ENCODE measurements around the gene MLLT6. TPM values are rescaled to one million over a fixed set of nuclear protein-coding genes. Genes with fewer than 3 reads are reported as not detected.

MLLT6 gene
- total and polyA plus RNA-seq, 10 of the 15 experiments (the other 5 are each of a cell fraction or from before 2014, with no cell fraction given), result 4.8 to 105 (median 36.3) TPM

DNA sequence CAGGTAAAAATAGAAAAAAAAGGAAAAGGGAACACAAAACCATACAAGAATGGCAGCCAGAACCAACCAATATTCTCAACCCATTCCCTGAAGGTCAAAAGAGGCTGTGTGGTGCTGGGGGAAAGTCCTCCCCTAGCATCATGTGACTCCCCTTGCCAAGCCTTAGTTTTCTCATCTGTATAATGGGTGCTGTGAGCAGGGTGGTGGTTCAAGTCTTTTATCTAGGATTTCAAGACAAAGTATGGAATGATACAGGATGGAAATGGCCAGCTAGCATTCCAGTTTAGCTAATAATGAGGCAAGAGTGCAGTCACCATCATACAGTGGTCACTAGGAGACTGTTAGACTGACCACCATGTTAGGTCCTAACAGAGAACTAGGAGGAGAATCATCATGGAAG is 68.2 kb downstream of the MLLT6 start:
- Histone ChIP-seq H3K9ac (ENCODE audit: control insufficient read depth, insufficient read depth, low read length) (no peak overlapping the region), H3K79me2 (ENCODE audit: control insufficient read depth, insufficient read depth, low read length) (no peaks in the 10 kb centered on the region), H3K9me3 (replicated peaks; ENCODE audit: control insufficient read depth, insufficient read depth, low read length) (no peaks in the 10 kb centered on the region), H2AFZ (ENCODE audit: control insufficient read depth, low read depth, low read length) (no peak overlapping the region), H3K36me3 (ENCODE audit: control insufficient read depth in 2 of 2, insufficient read depth in 2 of 2, low read length in 1 of 2) (peaks cover 16 to 17% of the 10 kb centered on the region in 2 experiments), H3K27me3 (replicated peaks in 1 of 2; ENCODE audit: control insufficient read depth in 2 of 2, insufficient read depth in 2 of 2, low read length in 1 of 2) (no peaks in the 10 kb centered on the region), H3K4me2 (ENCODE audit: control insufficient read depth, insufficient read depth) (no peak overlapping the region), H3K27ac (ENCODE audit: control insufficient read depth, insufficient read depth) (no peak overlapping the region), H3K4me3 (no peak overlapping the region), H4K20me1 (ENCODE audit: control insufficient read depth, insufficient read depth) (no peaks in the 10 kb centered on the region), H3K4me1 (ENCODE audit: control insufficient read depth, insufficient read depth, low read length) (no peaks in the 10 kb centered on the region)
- ChIA-PET CTCF (no interaction called here), POLR2A (no interaction called here), SMC1A (ENCODE audit: uncharacterized antibody, unreplicated experiment) (no interaction called here), RAD21 (ENCODE audit: unreplicated experiment) (no interaction called here)
- no peak for ATAC-seq
- in situ Hi-C loops (cut with MboI), result no loop called here
- intact Hi-C loops (cut with micrococcal nuclease; ENCODE audit: unreplicated experiment), result no loop called here
- DNase-seq (ENCODE audit: low read depth, low spot score), result no peak
- FAIRE-seq, result no peak
- TF ChIP-seq SREBF1 (IDR thresholded peaks at IDR 0.05; ENCODE audit: low read length) (no peak), NFXL1 (IDR thresholded peaks at IDR 0.05; ENCODE audit: borderline replicate concordance) (no peak), ASH2L (IDR thresholded peaks at IDR 0.05; ENCODE audit: borderline replicate concordance, low read depth) (no peak), IKZF1 (conservative IDR thresholded peaks at IDR 0.05) (no peak), ZNF207 (IDR thresholded peaks at IDR 0.05; ENCODE audit: borderline replicate concordance) (no peak), SMAD5 (IDR thresholded peaks at IDR 0.05; ENCODE audit: low read depth) (no peak), SUPT20H (IDR thresholded peaks at IDR 0.05; ENCODE audit: borderline replicate concordance, control insufficient read depth, low read depth, low read length) (no peak), FOXK2 (IDR thresholded peaks at IDR 0.05) (no peak), SMAD1 (IDR thresholded peaks at IDR 0.05; ENCODE audit: low read depth, partially characterized antibody) (no peak)
- TF ChIP-seq, protein P1, sequence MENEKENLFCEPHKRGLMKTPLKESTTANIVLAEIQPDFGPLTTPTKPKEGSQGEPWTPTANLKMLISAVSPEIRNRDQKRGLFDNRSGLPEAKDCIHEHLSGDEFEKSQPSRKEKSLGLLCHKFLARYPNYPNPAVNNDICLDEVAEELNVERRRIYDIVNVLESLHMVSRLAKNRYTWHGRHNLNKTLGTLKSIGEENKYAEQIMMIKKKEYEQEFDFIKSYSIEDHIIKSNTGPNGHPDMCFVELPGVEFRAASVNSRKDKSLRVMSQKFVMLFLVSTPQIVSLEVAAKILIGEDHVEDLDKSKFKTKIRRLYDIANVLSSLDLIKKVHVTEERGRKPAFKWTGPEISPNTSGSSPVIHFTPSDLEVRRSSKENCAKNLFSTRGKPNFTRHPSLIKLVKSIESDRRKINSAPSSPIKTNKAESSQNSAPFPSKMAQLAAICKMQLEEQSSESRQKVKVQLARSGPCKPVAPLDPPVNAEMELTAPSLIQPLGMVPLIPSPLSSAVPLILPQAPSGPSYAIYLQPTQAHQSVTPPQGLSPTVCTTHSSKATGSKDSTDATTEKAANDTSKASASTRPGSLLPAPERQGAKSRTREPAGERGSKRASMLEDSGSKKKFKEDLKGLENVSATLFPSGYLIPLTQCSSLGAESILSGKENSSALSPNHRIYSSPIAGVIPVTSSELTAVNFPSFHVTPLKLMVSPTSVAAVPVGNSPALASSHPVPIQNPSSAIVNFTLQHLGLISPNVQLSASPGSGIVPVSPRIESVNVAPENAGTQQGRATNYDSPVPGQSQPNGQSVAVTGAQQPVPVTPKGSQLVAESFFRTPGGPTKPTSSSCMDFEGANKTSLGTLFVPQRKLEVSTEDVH (IDR thresholded peaks at IDR 0.05; ENCODE audit: low read depth, partially characterized antibody), result no peak
- TF ChIP-seq, protein P2, sequence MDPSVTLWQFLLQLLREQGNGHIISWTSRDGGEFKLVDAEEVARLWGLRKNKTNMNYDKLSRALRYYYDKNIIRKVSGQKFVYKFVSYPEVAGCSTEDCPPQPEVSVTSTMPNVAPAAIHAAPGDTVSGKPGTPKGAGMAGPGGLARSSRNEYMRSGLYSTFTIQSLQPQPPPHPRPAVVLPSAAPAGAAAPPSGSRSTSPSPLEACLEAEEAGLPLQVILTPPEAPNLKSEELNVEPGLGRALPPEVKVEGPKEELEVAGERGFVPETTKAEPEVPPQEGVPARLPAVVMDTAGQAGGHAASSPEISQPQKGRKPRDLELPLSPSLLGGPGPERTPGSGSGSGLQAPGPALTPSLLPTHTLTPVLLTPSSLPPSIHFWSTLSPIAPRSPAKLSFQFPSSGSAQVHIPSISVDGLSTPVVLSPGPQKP (IDR thresholded peaks at IDR 0.05; ENCODE audit: low read depth, low read length), result no peak
- BruUV-seq (replicated peaks), result no TSS peak
